SK-N-SH treated with all-trans-retinoic acid at 6 μM for 48 hours (cell line): ENCODE measurements around the gene BOC.

ENCODE experiments used
- ATAC-seq: fragments of 200-7000 bp; cut with Tn5 transposase; 3 replicates; pipeline ENCODE4 v1.9.1; 2020; ENCODE audit warnings: mild to moderate bottlenecking, moderate library complexity
- ARNTL ChIP-seq: fragments of 450-650 bp; formaldehyde crosslinking; IDR thresholded peaks from 2 replicates; pipeline ENCODE4 v1.5.0; 2020; ENCODE audit warnings: low read depth, mild to moderate bottlenecking, moderate library complexity, borderline replicate concordance
- BACH2 ChIP-seq: fragments of 250-450 bp; sonication (Bioruptor Pico); IDR thresholded peaks from 2 replicates; pipeline ENCODE4 v1.9.0; 2021; ENCODE audit warnings: mild to moderate bottlenecking, borderline replicate concordance
- CREB5 ChIP-seq: fragments of 250-450 bp; sonication (Bioruptor Pico); IDR thresholded peaks from 2 replicates; pipeline ENCODE4 v1.5.1; 2020; ENCODE audit warnings: low read depth, mild to moderate bottlenecking, moderate library complexity
- CSDC2 ChIP-seq: fragments of 250-450 bp; sonication (Bioruptor Pico); IDR thresholded peaks from 2 replicates; pipeline ENCODE4 v1.5.0; 2020; ENCODE audit warnings: mild to moderate bottlenecking, moderate library complexity
- CSRNP3 ChIP-seq: fragments of 250-450 bp; sonication (Bioruptor Pico); IDR thresholded peaks from 2 replicates; pipeline ENCODE4 v1.5.1; 2021; ENCODE audit warnings: mild to moderate bottlenecking, moderate library complexity
- ESRRG ChIP-seq: fragments of 250-450 bp; sonication (Bioruptor Pico); IDR thresholded peaks from 2 replicates; pipeline ENCODE4 v1.6.1; 2021; ENCODE audit warnings: mild to moderate bottlenecking
- GLIS3 ChIP-seq: fragments of 250-450 bp; sonication (Bioruptor Pico); IDR thresholded peaks from 2 replicates; pipeline ENCODE4 v1.5.0; 2020; ENCODE audit warnings: mild to moderate bottlenecking, moderate library complexity
- ISL1 ChIP-seq: fragments of 250-450 bp; sonication (Bioruptor Pico); IDR thresholded peaks from 2 replicates; pipeline ENCODE4 v2.1.2; 2022; ENCODE audit warnings: mild to moderate bottlenecking, moderate library complexity
- PATZ1 ChIP-seq: fragments of 250-450 bp; sonication (Bioruptor Pico); IDR thresholded peaks from 2 replicates; pipeline ENCODE4 v1.8.0; 2020; ENCODE audit warnings: mild to moderate bottlenecking, moderate library complexity, borderline replicate concordance
- POU6F1 ChIP-seq: fragments of 250-450 bp; sonication (Bioruptor Pico); IDR thresholded peaks from 2 replicates; pipeline ENCODE4 v1.8.0; 2021; ENCODE audit warnings: low read depth, mild to moderate bottlenecking, moderate library complexity, borderline replicate concordance
- RARB ChIP-seq: fragments of 250-450 bp; sonication (Bioruptor Pico); IDR thresholded peaks from 2 replicates; pipeline ENCODE4 v1.8.0; 2021; ENCODE audit warnings: mild to moderate bottlenecking, moderate library complexity
- TCF4 ChIP-seq: fragments of 250-450 bp; sonication (Bioruptor Pico); IDR thresholded peaks from 2 replicates; pipeline ENCODE4 v1.8.0; 2021; ENCODE audit warnings: mild to moderate bottlenecking, moderate library complexity, borderline replicate concordance
- TOX ChIP-seq: fragments of 250-450 bp; sonication (Bioruptor Pico); IDR thresholded peaks from 2 replicates; pipeline ENCODE4 v1.8.0; 2021; ENCODE audit warnings: mild to moderate bottlenecking, moderate library complexity, borderline replicate concordance
- TSHZ2 ChIP-seq: fragments of 250-450 bp; sonication (Bioruptor Pico); IDR thresholded peaks from 2 replicates; pipeline ENCODE4 v1.5.0; 2020; ENCODE audit warnings: mild to moderate bottlenecking, moderate library complexity
- ZC3H10 ChIP-seq: fragments of 250-450 bp; sonication (Bioruptor Pico); IDR thresholded peaks from 2 replicates; pipeline ENCODE4 v1.5.1; 2021; ENCODE audit warnings: mild to moderate bottlenecking, moderate library complexity
- ZFP3 ChIP-seq: fragments of 250-450 bp; sonication (Bioruptor Pico); IDR thresholded peaks from 2 replicates; pipeline ENCODE4 v1.5.0; 2020; ENCODE audit warnings: mild to moderate bottlenecking, moderate library complexity
- ZFP30 ChIP-seq: fragments of 450-650 bp; formaldehyde crosslinking; IDR thresholded peaks from 2 replicates; pipeline ENCODE4 v1.5.0; 2022; ENCODE audit warnings: mild to moderate bottlenecking, moderate library complexity
- ZNF565 ChIP-seq: fragments of 450-650 bp; formaldehyde crosslinking; conservative IDR thresholded peaks from 2 replicates; pipeline ENCODE4 v1.5.0; 2020; ENCODE audit warnings: low read depth, mild to moderate bottlenecking, moderate library complexity
- ZNF70 ChIP-seq: fragments of 450-650 bp; formaldehyde crosslinking; IDR thresholded peaks from 2 replicates; pipeline ENCODE4 v1.5.0; 2020; ENCODE audit warnings: mild to moderate bottlenecking, moderate library complexity
- ZNF8 ChIP-seq: fragments of 450-650 bp; formaldehyde crosslinking; IDR thresholded peaks from 2 replicates; pipeline ENCODE4 v1.5.0; 2020; ENCODE audit warnings: mild to moderate bottlenecking, moderate library complexity

Gene BOC

GRCh38 chr3:113163152-113163551 is 48.2 kb upstream of the BOC start:
- no peak for ATAC-seq
- no peak for TF ChIP-seq ARNTL (CRISPR knock-in tag)
- TF ChIP-seq ZNF70 (CRISPR knock-in tag), result no peak
- no peak for TF ChIP-seq ISL1 (CRISPR knock-in tag)
- no peak for TF ChIP-seq ZC3H10 (CRISPR knock-in tag)

- TF ChIP-seq BACH2 (CRISPR knock-in tag), result no peak
- no peak for TF ChIP-seq CSDC2 (CRISPR knock-in tag)
- TF ChIP-seq ZNF565, result no peak
- TF ChIP-seq TOX, result no peak
- ATAC-seq, result no peak
Observed at GRCh38 chr3:113165841-113166240, 45.5 kb upstream of the BOC start.

- TF ChIP-seq ZFP3 (CRISPR knock-in tag), result no peak
- TF ChIP-seq TCF4 (CRISPR knock-in tag), result no peak
- TF ChIP-seq ESRRG (CRISPR knock-in tag), result no peak
- no peak for TF ChIP-seq ZFP30
- no peak for TF ChIP-seq PATZ1 (CRISPR knock-in tag)
- no peak for TF ChIP-seq ZNF70 (CRISPR knock-in tag)
- TF ChIP-seq GLIS3 (CRISPR knock-in tag), result no peak
- TF ChIP-seq TSHZ2 (CRISPR knock-in tag), result no peak
- TF ChIP-seq ZC3H10 (CRISPR knock-in tag), result no peak
- TF ChIP-seq CREB5 (CRISPR knock-in tag), result no peak
- no peak for TF ChIP-seq CSRNP3 (CRISPR knock-in tag)
- no peak for TF ChIP-seq TOX
- no peak for TF ChIP-seq RARB (CRISPR knock-in tag)
- TF ChIP-seq POU6F1 (CRISPR knock-in tag), result no peak
- TF ChIP-seq CSDC2 (CRISPR knock-in tag), result no peak
- TF ChIP-seq ARNTL (CRISPR knock-in tag), result no peak
- TF ChIP-seq ISL1 (CRISPR knock-in tag), result no peak
- no peak for TF ChIP-seq ZNF8 (CRISPR knock-in tag)
- ATAC-seq, result peak; percentile 12
Observed at GRCh38 chr3:113166357-113166718, 45.0 kb upstream of the BOC start.
